NB4 (cell line): ENCODE results near the gene TSNAX.

ENCODE experiments used
- POLR2A ChIP-seq: IDR thresholded peaks from 2 replicates; pipeline ENCODE4 v1.6.1; 2011; ENCODE audit warnings: mild to moderate bottlenecking; ENCODE audit not compliant: insufficient read length; ENCODE audit errors: extremely low read depth
- TF ChIP-seq, protein P1 (sequence below): IDR thresholded peaks from one replicate; pipeline ENCODE4 v1.5.1; 2012; ENCODE audit warnings: low read depth, low read length
- TF ChIP-seq, protein P2 (sequence below): IDR thresholded peaks from 2 replicates; pipeline ENCODE4 v1.6.1; 2011; ENCODE audit warnings: low read depth, low read length

DNA sequence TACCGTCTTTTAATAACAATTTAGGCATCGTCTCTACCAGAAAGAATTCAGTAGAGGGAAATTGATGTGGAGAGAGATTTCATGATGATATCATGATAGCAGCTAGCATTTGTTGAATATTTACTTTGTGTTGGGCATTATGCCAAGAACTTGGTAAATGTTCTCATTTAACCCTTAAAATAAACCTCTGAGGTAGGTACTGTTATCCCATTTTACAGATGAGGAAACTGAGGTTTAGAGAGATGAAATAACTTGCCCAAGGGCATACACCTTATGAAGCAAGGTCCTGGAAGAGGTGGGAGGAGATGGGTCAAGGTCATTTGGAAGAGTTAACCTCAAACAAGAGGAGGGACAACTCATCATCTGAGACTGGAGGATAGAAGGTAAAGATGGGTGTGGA, 34.8 kb downstream of the TSNAX start:
- TF ChIP-seq POLR2A = no peak
- TF ChIP-seq, protein P1, sequence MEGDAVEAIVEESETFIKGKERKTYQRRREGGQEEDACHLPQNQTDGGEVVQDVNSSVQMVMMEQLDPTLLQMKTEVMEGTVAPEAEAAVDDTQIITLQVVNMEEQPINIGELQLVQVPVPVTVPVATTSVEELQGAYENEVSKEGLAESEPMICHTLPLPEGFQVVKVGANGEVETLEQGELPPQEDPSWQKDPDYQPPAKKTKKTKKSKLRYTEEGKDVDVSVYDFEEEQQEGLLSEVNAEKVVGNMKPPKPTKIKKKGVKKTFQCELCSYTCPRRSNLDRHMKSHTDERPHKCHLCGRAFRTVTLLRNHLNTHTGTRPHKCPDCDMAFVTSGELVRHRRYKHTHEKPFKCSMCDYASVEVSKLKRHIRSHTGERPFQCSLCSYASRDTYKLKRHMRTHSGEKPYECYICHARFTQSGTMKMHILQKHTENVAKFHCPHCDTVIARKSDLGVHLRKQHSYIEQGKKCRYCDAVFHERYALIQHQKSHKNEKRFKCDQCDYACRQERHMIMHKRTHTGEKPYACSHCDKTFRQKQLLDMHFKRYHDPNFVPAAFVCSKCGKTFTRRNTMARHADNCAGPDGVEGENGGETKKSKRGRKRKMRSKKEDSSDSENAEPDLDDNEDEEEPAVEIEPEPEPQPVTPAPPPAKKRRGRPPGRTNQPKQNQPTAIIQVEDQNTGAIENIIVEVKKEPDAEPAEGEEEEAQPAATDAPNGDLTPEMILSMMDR = no peak
- TF ChIP-seq, protein P2, sequence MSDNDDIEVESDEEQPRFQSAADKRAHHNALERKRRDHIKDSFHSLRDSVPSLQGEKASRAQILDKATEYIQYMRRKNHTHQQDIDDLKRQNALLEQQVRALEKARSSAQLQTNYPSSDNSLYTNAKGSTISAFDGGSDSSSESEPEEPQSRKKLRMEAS = no peak
